HG03520 (cell line): Measurements from ENCODE around the gene FOXO3.

Source experiments
- ATAC-seq: cut with Tn5 transposase; IDR thresholded peaks from one replicate; pipeline ENCODE4 v1.9.1; 2021; ENCODE audit warnings: mild to moderate bottlenecking, moderate library complexity; ENCODE audit not compliant: unreplicated experiment

FOXO3 gene

DNA sequence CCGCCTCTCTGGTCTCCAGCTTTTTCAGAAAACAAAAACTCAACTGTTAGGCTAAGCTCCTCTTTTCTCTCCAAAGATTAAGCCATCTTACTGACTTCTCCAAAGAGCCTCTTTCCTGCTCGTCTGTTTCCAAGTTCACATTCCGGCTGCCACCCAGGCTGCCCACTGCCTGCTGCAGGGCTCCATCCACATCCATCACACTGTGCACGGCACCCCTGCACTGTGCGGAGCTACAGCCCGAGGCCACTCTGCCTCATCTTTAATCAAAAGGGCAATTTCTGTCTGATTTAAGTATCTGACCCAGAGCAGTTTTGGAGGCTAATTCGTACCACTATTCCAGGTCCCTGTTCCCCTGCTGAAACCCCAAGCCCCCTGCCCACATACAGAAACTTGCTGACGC, 145.9 kb downstream of the FOXO3 start:
- ATAC-seq: no peak

DNA sequence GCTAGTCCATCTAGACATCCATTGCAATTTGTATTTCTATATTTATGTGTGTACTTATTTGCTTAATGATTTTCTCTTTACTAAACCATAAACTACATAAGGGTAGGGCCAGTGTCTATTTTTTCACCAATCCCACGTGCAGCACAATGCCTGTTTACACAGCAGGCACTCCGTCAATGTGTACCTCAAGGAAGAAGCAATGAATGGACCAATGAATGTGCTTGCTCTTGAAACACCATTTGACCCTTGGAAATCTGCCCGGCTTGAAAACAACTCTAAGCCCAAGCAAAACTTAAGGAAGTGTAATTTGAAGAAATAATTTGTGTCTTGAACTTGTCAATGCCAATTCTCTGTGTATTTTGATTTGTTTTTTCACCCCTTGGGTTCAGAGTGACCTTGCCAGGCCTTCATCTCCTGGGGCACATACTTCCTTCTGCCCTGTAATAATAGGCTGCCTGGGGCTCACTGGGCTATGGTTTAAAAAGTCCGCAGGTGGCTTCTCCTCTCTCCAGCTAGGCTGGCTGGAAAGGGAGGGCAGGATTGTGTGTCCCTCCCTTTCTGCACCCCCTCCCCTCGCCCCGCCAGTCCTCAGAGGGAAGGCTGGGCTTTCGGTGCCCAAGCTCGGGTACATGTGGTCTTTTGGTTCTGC, 146.7 kb downstream of the FOXO3 start:
- no peak for ATAC-seq

DNA sequence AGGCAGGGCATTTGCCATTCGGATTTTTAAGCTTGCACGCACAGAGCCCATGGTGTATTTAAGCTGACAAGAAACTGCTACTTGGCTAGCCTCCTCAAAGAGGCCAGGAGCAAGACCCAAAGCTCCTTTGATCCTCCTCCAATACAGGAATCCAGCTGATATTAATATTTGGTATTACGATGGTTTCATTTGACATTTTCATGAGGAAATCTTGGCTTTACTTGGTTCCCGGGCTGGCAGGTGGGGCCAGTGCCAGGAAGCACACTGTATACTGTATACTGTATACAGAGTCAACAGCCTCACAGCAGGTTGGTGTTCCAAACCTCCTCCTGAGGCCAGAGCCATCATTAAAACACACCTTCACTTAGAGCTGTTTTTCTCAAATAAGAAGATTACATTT, 149.3 kb downstream of the FOXO3 start:
- no peak for ATAC-seq

DNA sequence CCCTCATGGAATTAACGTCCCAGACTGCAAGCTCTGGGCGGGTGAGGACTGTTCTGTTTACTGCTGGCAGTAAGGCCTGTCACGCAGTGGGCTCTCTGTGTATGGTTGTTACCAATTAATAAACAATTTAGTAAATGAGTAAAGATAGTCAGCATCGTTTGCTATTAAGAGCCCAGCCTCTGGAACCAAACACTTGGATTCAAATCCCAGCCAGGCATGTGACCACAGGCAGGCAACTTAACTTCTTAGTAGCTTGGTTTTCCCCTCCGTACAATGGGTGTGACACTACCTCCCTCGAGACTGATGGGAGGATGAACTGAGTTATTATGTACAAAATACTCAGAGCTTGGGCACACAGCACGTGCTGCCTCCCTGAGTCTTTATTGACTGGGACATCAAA, 149.8 kb downstream of the FOXO3 start:
- ATAC-seq: no peak

DNA sequence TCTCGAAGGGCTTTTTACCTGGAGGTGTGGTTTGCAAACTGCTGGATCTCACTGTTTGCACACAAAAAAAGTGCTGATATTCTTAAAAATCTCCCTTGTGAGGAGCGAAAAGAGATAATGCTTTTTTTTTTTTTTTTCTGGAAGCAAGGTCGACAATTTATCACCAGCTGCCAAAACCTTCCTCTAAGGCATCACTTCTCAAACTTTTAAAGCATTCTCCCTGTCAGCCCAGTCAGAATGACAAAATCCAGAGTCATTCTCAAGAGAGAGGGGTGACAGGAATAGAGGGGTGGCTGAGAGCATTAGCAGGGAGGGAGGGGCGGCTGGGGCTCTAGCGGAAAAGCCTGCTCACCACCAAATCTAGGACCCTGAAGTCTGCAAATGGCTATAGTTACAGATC, 150.4 kb downstream of the FOXO3 start:
- ATAC-seq: no peak

DNA sequence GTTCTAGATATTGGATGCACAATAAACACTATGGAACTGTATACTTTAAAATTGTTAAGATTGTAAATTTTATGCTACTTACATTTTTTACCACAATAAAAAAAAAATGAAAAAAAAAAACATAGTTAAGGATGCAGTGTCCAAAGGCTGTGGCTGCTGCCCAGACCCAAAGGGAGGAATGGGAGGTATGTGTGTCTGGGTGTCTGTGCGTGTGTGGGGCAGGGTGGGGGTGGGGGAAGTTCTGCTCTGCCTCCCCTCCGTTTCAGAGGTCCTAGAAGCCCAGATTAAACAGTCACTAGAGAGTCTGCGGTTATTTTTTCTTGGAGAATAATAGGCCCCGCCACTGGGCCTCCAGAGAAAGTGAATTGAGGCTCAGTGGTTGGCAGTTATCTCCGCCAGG, 151.1 kb downstream of the FOXO3 start:
- no peak for ATAC-seq

DNA sequence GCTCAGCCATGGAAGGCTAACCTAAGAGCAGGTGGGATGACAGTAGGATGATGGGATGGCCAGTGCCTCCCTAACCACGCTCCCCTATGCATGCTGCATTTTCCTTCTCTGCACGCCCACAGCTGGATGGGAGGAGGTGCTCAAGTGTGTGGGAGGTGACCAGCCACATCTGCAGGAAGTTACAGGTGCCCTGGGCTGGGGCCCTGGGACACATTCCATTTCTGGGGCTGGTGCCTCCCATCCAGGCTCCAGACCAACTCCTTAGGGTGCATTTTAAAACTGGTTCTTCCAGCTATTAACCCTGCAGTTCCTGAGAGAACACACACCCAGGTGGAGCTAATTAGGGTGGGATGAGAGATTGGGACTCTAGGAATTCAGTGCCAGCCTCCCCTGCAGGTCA, 152.2 kb downstream of the FOXO3 start:
- ATAC-seq: no peak

DNA sequence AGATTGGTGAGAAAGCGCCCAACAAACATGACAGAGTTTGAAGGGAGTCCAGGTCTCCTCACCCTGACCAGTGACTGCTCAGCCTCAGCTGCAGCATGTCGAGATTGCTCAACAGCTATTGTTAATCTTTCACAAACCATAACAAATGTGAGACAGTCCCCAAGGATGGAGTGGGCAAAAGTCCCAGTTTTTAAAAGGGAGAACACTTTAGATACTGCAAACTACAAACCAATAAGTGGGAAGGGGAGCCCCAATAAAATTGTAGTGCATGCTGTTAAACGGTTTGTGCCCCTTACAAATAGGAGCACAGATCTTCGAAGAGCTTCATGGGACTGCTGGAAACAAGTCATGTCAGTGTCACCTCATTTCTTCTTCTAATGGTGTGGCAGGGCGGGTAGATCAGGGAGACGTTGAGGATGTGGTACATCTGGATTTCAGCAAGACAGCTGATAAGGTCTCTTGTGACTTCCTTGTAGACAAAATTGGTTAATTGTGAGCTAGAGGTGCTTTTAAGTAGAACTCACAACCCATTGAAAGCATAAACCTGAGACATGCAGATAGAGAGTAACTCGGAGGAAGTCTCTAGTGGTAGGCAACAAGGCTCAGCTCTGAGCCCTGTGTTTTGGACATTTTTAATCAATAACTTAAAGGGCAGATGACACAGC, 153.5 kb downstream of the FOXO3 start:
- ATAC-seq: no peak

DNA sequence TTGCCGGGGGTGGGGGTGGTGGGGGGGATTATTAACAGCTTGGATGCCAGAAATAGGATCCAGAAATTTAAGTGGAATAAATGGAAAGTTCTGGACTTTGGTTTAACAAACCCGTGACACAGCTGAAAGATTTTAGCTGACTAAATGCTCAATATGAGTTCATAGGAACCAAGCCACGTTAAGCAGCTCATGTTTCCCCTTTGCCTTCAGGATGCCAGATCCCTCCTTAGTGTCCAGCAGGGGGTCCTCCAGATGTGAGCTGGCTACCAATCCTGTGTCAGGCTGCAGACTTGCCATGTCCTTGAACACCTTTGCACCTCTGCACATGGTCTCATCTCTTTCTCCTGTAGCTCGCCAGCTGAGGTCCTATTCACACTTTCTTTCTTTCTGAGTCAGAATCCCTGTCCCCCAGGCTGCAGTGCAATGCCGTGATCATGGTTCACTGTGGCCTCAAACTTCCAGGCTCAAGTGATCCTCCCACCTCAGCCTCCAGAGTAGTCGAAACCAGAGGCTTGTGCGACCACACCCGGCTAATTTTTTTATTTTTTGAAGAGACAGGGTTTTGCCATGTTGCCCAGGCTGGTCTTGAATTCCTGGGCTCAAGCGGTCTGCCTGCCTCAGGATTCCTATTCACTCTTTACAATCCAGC, 154.2 kb downstream of the FOXO3 start:
- no peak for ATAC-seq

DNA sequence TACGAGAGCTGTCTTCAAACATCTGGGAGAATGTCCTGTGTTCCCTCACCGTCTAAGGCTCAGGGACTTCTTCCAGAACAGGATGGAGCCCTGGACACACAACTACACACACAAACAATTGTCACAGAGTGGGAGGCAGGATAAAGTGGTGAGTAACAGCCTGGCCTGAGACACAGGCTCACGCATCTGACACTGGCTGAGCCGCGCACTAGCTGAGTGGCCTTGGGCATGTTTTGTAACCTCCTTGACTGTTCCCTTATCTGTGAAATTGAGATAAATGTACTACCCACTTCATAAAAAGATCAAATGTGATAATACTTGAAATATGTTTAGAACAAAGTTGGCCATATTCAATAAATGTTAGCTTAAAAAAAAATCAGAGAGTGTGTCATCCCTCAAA, 155.1 kb downstream of the FOXO3 start:
- no peak for ATAC-seq

DNA sequence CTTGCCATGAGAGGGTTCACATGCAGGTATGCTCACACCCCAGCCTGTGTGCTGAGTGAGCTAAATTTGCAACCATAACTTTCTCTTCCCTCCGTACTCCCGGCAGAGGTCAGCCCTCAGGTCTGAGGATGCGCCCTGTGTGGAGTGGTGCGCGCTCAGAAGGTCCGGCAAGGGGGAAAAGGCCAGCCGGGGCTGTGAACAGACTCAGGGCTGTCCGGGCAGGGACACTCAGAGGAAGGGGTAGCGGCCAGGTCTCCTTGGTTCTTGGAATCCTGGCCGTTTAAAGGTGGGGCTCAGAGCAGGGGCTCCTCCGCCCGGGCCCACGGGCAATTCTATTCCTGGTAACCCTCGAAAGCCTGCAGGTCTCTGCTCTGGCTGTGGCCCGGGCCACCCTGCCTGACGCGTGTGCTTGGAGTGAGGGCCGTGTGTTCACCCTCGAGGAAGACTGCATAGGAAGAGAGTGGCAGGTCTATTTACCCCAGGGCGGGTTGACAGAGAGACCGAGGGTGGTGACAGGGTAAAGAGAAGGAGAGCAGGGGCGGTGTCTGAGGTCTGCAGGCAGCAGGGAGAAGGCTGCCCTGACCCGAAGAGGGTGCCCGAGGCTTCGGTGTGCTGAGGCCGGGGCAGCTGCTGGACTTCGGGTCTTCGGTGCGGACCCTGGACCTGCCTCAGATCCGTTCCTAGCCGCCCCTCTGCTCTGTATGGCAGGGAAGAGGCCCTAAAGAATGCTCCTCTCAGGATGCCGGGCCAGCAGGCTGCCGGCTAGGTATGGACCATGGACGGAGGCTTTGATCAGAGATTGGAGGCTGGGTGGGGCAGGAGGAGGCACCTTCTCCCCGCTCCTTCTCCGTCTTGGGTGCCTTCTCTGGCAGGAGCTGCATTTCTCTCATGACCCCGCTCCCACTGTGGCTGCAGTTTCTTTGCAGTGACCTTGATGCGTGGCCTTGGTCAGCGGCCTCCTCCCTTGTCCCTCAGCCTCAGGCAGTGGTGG, 156.4 kb downstream of the FOXO3 start:
- no peak for ATAC-seq

DNA sequence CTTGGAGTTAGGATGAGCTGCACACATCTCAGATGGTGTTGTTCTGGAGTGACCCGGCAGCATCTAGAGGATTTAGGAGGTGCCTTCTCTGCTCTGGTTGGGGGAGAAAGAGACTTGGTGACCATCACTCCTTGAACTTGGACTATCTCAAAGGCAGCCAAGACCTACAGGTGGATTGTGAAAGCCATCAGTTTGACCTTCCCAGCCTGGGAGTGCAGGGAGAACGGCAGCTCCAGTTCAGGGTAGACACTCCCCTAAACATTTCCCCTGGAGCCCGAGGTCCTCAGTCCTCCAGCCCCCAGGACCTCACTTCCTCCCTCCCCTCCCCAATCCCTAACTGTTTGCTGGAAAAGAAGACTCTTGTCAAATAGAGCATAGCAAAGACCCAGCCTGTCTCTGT, 158.8 kb downstream of the FOXO3 start:
- no peak for ATAC-seq

DNA sequence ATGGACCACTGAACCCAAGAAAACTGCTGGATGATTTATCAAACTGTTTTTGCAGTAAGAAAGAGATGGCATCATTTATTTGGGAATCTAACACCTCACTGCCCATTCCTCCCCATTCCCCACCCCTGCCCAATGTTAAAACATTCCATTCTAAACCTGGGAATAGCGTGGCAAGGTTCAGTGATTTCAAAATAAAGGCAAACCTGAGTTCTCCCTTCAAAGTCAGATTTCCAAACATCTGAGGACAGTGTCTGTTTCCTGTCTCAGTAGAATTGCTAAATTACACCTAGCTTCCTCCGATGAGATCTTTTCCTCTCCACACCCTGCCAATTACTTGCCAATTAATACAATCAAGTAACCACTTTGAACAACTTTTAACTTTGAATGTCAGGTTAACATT, 160.1 kb downstream of the FOXO3 start:
- no peak for ATAC-seq

DNA sequence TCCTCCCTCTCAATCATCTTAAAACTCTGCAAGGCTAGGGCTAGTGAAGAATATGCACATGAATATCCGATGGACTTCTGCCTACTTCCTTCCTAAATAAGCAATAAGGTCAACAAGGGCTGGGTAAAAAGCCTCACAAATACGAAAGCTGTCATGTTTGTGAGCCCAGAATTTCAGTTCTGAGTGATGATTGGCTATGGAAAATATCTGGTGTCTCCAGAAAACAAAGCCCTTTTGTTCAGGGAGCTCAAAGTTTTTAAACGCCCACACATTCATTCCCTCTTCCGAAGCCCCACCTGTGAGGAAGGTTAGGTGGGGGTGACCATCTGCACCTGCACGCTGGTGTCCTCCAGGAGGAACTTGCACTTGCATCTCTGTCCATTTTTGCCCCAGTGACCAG, 160.6 kb downstream of the FOXO3 start:
- ATAC-seq: no peak

DNA sequence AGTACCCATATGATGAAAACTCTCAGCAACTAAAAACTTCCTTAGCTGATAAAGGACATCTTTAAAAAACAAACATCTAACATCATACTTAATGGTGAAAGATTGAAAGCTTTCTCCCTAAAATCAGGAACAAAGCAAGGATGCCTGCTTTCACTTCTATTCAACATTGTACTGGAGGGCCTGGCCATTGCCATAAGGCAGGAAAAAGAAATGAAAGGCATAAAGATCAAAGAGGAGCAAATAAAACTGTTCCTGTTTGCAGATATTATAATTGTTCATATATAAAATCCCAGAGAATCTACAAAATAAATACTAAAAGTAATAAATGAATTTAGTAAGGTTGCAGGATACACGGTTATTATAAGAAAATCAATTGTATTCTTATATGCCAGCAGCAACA, 162.9 kb downstream of the FOXO3 start:
- ATAC-seq: no peak

DNA sequence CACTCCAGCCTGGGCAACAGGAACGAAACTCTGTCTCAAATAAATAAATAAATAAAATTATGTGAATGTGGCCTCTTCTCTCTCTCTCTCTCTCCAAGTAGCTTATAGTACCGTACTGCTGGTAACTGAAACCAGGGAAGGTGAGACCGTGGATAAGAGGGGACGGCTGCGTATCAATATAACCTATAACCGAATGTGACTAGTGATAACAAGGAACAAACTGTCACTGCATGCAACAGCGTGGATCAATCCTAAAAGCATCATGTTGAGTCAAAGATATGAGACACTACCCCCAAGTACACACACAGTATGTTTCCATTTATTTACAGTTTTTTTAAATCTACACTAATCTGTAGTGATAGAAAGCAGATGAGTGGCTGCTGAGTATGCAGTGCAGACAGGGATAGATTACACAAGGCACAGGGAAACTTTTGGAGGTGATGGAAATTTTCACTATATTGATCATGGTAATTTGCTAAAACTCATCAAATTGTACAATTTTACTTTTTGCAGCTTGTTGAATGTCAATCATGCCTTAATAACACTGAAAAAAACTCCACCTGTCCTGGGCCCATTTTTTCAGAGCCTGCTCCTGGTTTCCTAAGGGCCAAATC, 166.1 kb downstream of the FOXO3 start:
- no peak for ATAC-seq

DNA sequence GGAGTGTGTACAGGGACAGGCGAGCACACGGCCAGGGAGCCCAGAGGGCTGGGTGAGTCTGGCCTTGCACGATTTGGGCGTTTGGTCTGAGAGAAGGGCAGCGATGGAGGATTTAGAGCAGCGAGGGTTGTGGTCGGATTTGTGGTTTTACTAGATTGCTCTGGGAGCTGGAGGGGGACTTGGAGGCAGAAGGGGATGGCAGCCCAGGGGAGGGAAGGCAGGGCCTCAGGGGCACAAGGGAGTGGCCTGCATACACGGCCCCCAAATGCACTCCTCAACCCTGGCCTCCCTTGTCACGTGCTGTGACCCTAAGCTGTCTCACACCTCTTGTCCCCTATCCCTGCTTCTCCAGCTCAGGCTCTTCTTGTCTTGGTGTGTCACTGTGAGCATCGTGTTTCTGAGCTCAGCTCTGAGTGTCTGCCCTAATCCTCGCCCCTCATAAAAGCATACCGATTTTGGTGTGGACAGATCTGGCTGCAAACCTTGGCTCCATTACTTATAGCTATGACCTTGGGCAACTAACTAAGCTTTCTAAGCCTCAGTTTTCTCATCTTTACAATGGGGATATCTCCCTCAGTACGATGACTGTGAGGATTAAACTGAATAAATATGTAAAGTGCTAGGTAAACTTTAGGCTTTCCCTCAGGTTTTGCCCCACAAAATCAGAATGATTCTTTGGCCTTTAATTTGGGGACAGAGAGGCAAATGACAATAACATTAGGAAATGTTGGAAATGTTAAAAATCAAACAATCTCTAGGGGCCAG, 167.4 kb downstream of the FOXO3 start:
- ATAC-seq: no peak

DNA sequence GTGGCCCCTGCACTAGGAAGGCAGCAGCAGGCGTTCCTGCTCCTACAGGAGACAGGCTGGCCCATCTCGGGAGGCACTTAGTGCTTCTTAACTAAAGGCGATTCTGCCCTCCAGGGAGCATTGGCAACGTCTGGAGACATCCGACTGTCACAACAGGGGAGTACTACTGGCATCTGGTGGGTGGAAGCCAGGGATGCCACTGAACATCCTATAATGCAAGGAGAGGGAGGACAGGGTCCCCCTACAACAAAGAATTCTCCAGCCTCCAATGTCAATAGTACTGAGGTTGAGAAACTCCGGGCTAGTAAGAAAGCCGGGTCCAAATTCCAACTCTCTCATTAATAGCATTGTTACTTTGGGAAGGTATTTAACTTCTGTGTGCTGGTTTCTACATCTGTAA, 168.1 kb downstream of the FOXO3 start:
- no peak for ATAC-seq

DNA sequence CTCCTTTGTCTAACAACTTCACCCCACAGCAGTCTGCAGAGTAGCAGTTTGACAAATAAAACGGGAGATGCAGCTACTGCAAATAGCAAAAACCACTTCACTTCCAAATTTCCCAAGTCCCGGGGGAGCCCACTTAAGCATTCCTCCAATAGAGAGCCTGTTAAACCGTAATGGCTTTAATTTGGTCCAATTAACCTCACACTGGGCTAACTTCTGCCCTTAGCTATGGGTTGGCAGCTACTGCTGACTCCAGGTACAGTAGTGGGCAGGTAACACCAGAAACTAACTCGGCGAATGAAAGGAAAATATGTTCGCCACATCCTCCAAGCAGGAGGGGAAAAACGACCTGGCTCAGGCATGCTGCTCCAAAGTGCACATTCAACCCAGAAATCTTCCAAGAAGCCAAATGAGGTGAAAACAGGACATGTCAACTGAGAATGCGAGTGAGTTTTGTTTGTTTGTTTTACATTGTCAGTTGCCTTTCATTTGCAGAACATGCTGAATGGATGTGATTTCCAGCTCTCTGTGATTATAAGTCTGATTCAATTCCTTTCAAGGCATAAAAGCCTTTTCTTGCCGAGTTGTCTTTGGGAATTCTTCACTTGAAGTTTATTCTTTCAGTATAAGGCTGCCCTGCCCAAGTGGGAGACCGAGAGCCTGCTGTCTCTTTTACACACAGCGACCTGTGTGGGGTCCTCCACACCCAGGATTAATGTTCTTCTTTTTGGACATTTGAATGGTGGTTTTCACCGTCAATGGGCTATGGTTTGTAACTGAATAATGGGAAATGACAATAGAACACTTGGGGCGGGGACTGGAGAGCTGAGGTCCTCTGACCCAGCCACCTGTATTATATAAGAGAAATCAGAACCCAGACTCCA, 170.2 kb downstream of the FOXO3 start:
- no peak for ATAC-seq
